Central memory CD8-positive, alpha-beta T cell (primary cell): ENCODE measurements around the gene ANO6.

Experiments used
- ATAC-seq: fragments of 150-1000 bp; cut with Tn5 transposase; replicated peaks from 2 replicates; pipeline ENCODE4 v1.10.0; 2022; ENCODE audit warnings: mild to moderate bottlenecking, moderate FRiP score, moderate number of reproducible peaks; ENCODE audit not compliant: poor library complexity, severe bottlenecking; ENCODE audit errors: extremely low read depth
- DNase-seq, 2 donors: peaks; one replicate each; pipeline ENCODE4 v3.0.0; 2021; ENCODE audit warnings: low spot score in 2 of 2
- H3K27ac Mint-ChIP-seq: one replicate; pipeline ENCODE4 v1.8.0; 2022; ENCODE audit warnings: low read depth, mild to moderate bottlenecking, moderate library complexity, mixed read lengths
- H3K27me3 Mint-ChIP-seq: one replicate; pipeline ENCODE4 v1.8.0; 2022; ENCODE audit warnings: mixed read lengths
- H3K36me3 Mint-ChIP-seq: one replicate; pipeline ENCODE4 v1.8.0; 2022; ENCODE audit warnings: mild to moderate bottlenecking, moderate library complexity, mixed read lengths; ENCODE audit not compliant: insufficient read depth
- H3K4me1 Mint-ChIP-seq: one replicate; pipeline ENCODE4 v1.8.0; 2022; ENCODE audit warnings: mixed read lengths
- H3K4me3 Mint-ChIP-seq: one replicate; pipeline ENCODE4 v1.8.0; 2022; ENCODE audit warnings: mild to moderate bottlenecking, moderate library complexity, mixed read lengths
- H3K9me3 Mint-ChIP-seq: one replicate; pipeline ENCODE4 v1.8.0; 2022; ENCODE audit warnings: mixed read lengths

The ANO6 gene

GRCh38 chr12:45400991-45401390 lies 185.1 kb downstream of the ANO6 start:
- no peak for DNase-seq
- Mint-ChIP-seq H3K27me3 (no peaks in the 10 kb centered on the region), H3K36me3 (peaks cover 21% of the 10 kb centered on the region), H3K4me1 (no peaks in the 10 kb centered on the region), H3K4me3 (no peak overlapping the region), H3K27ac (no peak overlapping the region), H3K9me3 (peaks cover 13% of the 10 kb centered on the region)
- no peak for ATAC-seq

- no peaks in the 10 kb centered on the region for H3K4me1 Mint-ChIP-seq
- peaks cover 25% of the 10 kb centered on the region for H3K36me3 Mint-ChIP-seq
- H3K4me3 Mint-ChIP-seq: no peak overlapping the region
- H3K27ac Mint-ChIP-seq: no peak overlapping the region
- ATAC-seq (no peak), DNase-seq (no peak)
- H3K27me3 Mint-ChIP-seq: no peaks in the 10 kb centered on the region
- peaks cover under 1% of the 10 kb centered on the region for H3K9me3 Mint-ChIP-seq
Measured at GRCh38 chr12:45402288-45402687, 186.4 kb downstream of the ANO6 start.

GRCh38 chr12:45406988-45407850 lies 191.3 kb downstream of the ANO6 start:
- ATAC-seq: no peak
- H3K27me3 Mint-ChIP-seq: no peaks in the 10 kb centered on the region
- peaks cover 4% of the 10 kb centered on the region for H3K4me1 Mint-ChIP-seq
- no peak for DNase-seq
- H3K9me3 Mint-ChIP-seq: no peaks in the 10 kb centered on the region
- no peak overlapping the region for H3K4me3 Mint-ChIP-seq
- H3K36me3 Mint-ChIP-seq: peaks cover 38% of the 10 kb centered on the region
- no peak overlapping the region for H3K27ac Mint-ChIP-seq

- Mint-ChIP-seq H3K27ac (no peak overlapping the region), H3K4me1 (peaks cover 4% of the 10 kb centered on the region), H3K36me3 (peaks cover 31% of the 10 kb centered on the region), H3K27me3 (no peaks in the 10 kb centered on the region), H3K4me3 (no peak overlapping the region), H3K9me3 (no peaks in the 10 kb centered on the region)
- no peak for DNase-seq
- ATAC-seq: no peak
Measured at GRCh38 chr12:45407981-45408728, 192.3 kb downstream of the ANO6 start.

- DNase-seq (no peak), ATAC-seq (no peak)
- no peaks in the 10 kb centered on the region for H3K9me3 Mint-ChIP-seq
- peaks cover 30% of the 10 kb centered on the region for H3K36me3 Mint-ChIP-seq
- H3K4me1 Mint-ChIP-seq: peaks cover 4% of the 10 kb centered on the region
- no peak overlapping the region for H3K27ac Mint-ChIP-seq
- H3K27me3 Mint-ChIP-seq: no peaks in the 10 kb centered on the region
- H3K4me3 Mint-ChIP-seq: no peak overlapping the region
Measured at GRCh38 chr12:45408729-45409114, 192.8 kb downstream of the ANO6 start.

GRCh38 chr12:45409966-45410365 lies 194.1 kb downstream of the ANO6 start:
- peaks cover 4% of the 10 kb centered on the region for H3K4me1 Mint-ChIP-seq

GRCh38 chr12:45411626-45412025 lies 195.7 kb downstream of the ANO6 start:
- H3K9me3 Mint-ChIP-seq: no peaks in the 10 kb centered on the region
- no peak overlapping the region for H3K27ac Mint-ChIP-seq
- peaks cover 4% of the 10 kb centered on the region for H3K4me1 Mint-ChIP-seq
- ATAC-seq: no peak
- peaks cover 24% of the 10 kb centered on the region for H3K36me3 Mint-ChIP-seq
- no peaks in the 10 kb centered on the region for H3K27me3 Mint-ChIP-seq
- no peak for DNase-seq
- no peak overlapping the region for H3K4me3 Mint-ChIP-seq

More at GRCh38 chr12:45409966-45410365, 194.1 kb downstream of the ANO6 start:
- DNase-seq (no peak), ATAC-seq (no peak)
- Mint-ChIP-seq H3K27ac (no peak overlapping the region), H3K36me3 (peaks cover 24% of the 10 kb centered on the region), H3K9me3 (no peaks in the 10 kb centered on the region), H3K4me3 (no peak overlapping the region), H3K27me3 (no peaks in the 10 kb centered on the region)

GRCh38 chr12:45415393-45415817 lies 199.5 kb downstream of the ANO6 start:
- Mint-ChIP-seq H3K27ac (no peak overlapping the region), H3K4me3 (no peak overlapping the region), H3K4me1 (peaks cover 4% of the 10 kb centered on the region), H3K9me3 (no peaks in the 10 kb centered on the region), H3K36me3 (peaks cover 14% of the 10 kb centered on the region), H3K27me3 (no peaks in the 10 kb centered on the region)
- no peak for DNase-seq
- no peak for ATAC-seq

DNA sequence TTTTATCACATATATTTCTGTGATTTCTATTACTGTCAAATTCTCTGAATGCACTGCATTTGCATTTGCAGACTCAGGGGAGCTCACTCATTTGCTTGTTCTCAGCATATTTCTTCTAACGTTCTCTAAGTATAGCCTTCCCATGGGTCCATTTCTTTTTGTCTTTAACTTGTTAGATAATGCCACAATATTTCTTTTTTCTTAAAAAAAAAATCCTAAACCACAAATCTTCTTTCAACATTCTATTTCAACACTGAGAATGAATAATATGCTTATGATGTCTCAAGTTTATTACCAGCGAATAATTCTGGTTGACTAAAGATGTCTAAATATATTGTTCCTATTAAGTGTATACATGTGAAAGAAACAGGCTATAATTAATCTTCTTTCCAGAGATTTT lies 200.2 kb downstream of the ANO6 start:
- H3K27me3 Mint-ChIP-seq: no peaks in the 10 kb centered on the region
- no peak overlapping the region for H3K27ac Mint-ChIP-seq
- peaks cover 18% of the 10 kb centered on the region for H3K36me3 Mint-ChIP-seq
- H3K4me3 Mint-ChIP-seq: no peak overlapping the region
- ATAC-seq (no peak), DNase-seq (no peak)
- peaks cover 4% of the 10 kb centered on the region for H3K4me1 Mint-ChIP-seq
- no peaks in the 10 kb centered on the region for H3K9me3 Mint-ChIP-seq

- no peak for ATAC-seq
- Mint-ChIP-seq H3K36me3 (peaks cover 20% of the 10 kb centered on the region), H3K4me1 (no peaks in the 10 kb centered on the region)
Measured at GRCh38 chr12:45418520-45418919, 202.6 kb downstream of the ANO6 start.

DNA sequence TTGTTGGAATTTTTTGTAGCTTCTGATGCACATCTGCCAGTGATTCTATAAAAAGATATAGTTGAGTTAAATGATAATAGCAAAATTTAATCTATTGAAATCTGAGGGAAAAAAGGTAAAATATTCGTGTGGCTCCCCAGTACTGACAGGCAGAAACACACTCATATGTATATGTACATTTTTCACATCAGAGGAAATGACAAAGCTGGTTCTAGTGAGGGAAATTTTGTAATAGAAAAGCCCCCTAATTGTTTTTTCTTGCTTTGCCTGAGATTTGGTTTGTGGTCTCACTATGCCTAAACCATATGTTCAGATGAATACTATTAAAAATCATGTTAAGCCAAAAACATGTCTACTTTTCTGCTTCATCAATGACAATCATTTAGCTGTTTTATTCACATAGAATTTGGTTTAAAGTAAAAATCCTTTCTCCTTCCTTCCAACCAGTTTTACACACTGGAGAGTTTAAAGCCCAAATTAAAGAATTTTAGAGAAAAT lies 203.5 kb downstream of the ANO6 start:
- no peaks in the 10 kb centered on the region for H3K9me3 Mint-ChIP-seq
- no peaks in the 10 kb centered on the region for H3K4me1 Mint-ChIP-seq
- H3K27ac Mint-ChIP-seq: no peak overlapping the region
- ATAC-seq (no peak), DNase-seq (no peak)
- H3K36me3 Mint-ChIP-seq: peaks cover 23% of the 10 kb centered on the region
- no peaks in the 10 kb centered on the region for H3K27me3 Mint-ChIP-seq
- H3K4me3 Mint-ChIP-seq: no peak overlapping the region

More at GRCh38 chr12:45418520-45418919, 202.6 kb downstream of the ANO6 start:
- Mint-ChIP-seq H3K27me3 (no peaks in the 10 kb centered on the region), H3K27ac (no peak overlapping the region), H3K4me3 (no peak overlapping the region), H3K9me3 (no peaks in the 10 kb centered on the region)
- no peak for DNase-seq

DNA sequence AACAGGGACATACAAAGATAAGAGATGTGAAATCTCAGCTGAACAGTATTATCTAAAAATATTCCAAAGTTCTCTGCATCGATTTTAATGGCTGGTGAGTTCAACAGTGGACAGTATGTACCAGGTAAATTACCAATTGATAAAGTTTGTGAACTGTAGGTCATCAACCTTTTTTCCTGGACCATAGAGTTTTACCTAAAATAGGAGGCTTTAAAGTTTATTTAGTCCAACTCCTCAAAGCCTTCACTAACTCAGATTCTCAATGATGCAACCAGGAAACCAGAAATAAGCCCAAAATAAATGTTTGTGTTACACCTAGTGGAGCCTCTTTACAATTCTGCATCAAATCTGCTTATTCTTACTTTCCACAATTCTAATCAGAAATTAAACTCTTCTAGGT lies 205.8 kb downstream of the ANO6 start:
- H3K4me3 Mint-ChIP-seq: no peak overlapping the region
- H3K36me3 Mint-ChIP-seq: peaks cover 26% of the 10 kb centered on the region
- no peaks in the 10 kb centered on the region for H3K27me3 Mint-ChIP-seq
- no peak overlapping the region for H3K27ac Mint-ChIP-seq
- H3K9me3 Mint-ChIP-seq: no peaks in the 10 kb centered on the region
- ATAC-seq (no peak), DNase-seq (no peak)
- H3K4me1 Mint-ChIP-seq: no peaks in the 10 kb centered on the region

- no peak overlapping the region for H3K4me3 Mint-ChIP-seq
- ATAC-seq (no peak), DNase-seq (no peak)
- H3K36me3 Mint-ChIP-seq: peaks cover 29% of the 10 kb centered on the region
- no peaks in the 10 kb centered on the region for H3K27me3 Mint-ChIP-seq
- H3K27ac Mint-ChIP-seq: no peak overlapping the region
- H3K9me3 Mint-ChIP-seq: no peaks in the 10 kb centered on the region
- no peaks in the 10 kb centered on the region for H3K4me1 Mint-ChIP-seq
Measured at GRCh38 chr12:45423931-45424330, 208.0 kb downstream of the ANO6 start.
